ENCODE measurements around the gene VPS35L. TPM values are rescaled to one million over a fixed set of nuclear protein-coding genes. Genes with fewer than 3 reads are reported as not detected.

Gene VPS35L
- total and polyA plus RNA-seq, 10 of the 15 experiments (the other 5 are each of a cell fraction or from before 2014, with no cell fraction given): 14.9 to 44.1 (median 26.3) TPM

DNA sequence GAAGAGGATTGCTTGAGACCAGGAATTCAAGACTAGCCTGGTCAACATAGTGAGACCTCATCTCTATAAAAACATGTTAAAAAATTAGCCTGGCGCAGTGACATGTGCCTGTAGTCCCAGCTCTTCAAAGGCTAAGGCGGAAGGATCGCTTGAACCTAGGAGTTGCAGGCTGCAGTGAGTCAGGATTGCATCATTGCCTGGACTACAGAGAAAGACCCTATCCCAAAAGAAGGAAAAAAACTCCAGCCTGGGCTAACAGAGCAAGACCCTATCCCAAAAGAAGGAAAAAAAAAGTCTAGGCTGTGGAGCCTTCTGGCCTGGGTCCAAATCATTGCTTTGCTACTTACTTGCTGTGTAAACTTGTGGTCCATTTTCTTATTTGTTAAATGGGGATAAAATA, 26.8 kb upstream of the VPS35L start:
- Histone ChIP-seq H3K4me1 (ENCODE audit: control insufficient read depth, insufficient read depth, low read length) (no peaks in the 10 kb centered on the region), H3K9me3 (replicated peaks; ENCODE audit: control insufficient read depth, insufficient read depth, low read length) (no peaks in the 10 kb centered on the region), H3K9ac (ENCODE audit: control insufficient read depth, insufficient read depth, low read length) (no peak overlapping the region), H3K79me2 (ENCODE audit: control insufficient read depth, insufficient read depth, low read length) (peaks cover 38% of the 10 kb centered on the region), H4K20me1 (ENCODE audit: control insufficient read depth, insufficient read depth) (no peaks in the 10 kb centered on the region), H3K4me3 (no peak overlapping the region), H3K4me2 (ENCODE audit: control insufficient read depth, insufficient read depth) (no peak overlapping the region), H3K27me3 (replicated peaks in 1 of 2; ENCODE audit: control insufficient read depth in 2 of 2, insufficient read depth in 2 of 2, low read length in 1 of 2) (no peaks in the 10 kb centered on the region), H3K27ac (ENCODE audit: control insufficient read depth, insufficient read depth) (no peak overlapping the region), H3K36me3 (ENCODE audit: control insufficient read depth in 2 of 2, insufficient read depth in 2 of 2, low read length in 1 of 2) (no peaks in the 10 kb centered on the region; a peak in 2 of 4 replicates), H2AFZ (ENCODE audit: control insufficient read depth, low read depth, low read length) (no peak overlapping the region)
- in situ Hi-C loops (cut with MboI): loop anchor here (10.0 kb wide), 1 partner anchor 734 kb away; the partner anchor contains the start of gene RPS15A
- ChIA-PET RAD21 (ENCODE audit: unreplicated experiment) (no interaction called here), SMC1A (ENCODE audit: uncharacterized antibody, unreplicated experiment) (interaction anchor here (1.5 to 2.2 kb wide), 2 partner anchors 9 to 27 kb away, joined by 3 to 12 read pairs; partner anchors contain the start of gene VPS35L), CTCF (interaction anchor here (3.2 kb wide), 1 partner anchor 27 kb away, joined by 8 read pairs; the partner anchor contains the start of gene VPS35L), POLR2A (interaction anchor here (1.0 kb wide), 1 partner anchor 26 kb away, joined by 3 read pairs; no protein-coding TSS in a partner anchor)
- no peak for DNase-seq (ENCODE audit: low read depth, low spot score)
- FAIRE-seq: no peak
- ATAC-seq: no peak
- intact Hi-C loops (cut with micrococcal nuclease; ENCODE audit: unreplicated experiment): no loop called here
- 100% methylated on average over 3 of the region's 3 CpGs for WGBS (ENCODE audit: insufficient coverage, insufficient replicate concordance, low lambda C conversion rate, missing lambda C conversion rate)
- TF ChIP-seq TCF3 (IDR thresholded peaks at IDR 0.05; ENCODE audit: borderline replicate concordance, insufficient read depth, low read depth, low read length) (no peak), CBX3 (IDR thresholded peaks at IDR 0.05; ENCODE audit: borderline replicate concordance, low read depth) (no peak), STAT3 (IDR thresholded peaks at IDR 0.05; ENCODE audit: low read depth, low read length) (no peak), ZSCAN29 (IDR thresholded peaks at IDR 0.05) (no peak), E2F4 (IDR thresholded peaks at IDR 0.05; ENCODE audit: low read depth, low read length) (no peak), MEF2B (IDR thresholded peaks at IDR 0.05; ENCODE audit: partially characterized antibody, poor library complexity, severe bottlenecking) (no peak), RB1 (IDR thresholded peaks at IDR 0.05; ENCODE audit: borderline replicate concordance) (no peak), RAD21 (IDR thresholded peaks at IDR 0.05; ENCODE audit: insufficient read depth, low read depth, low read length) (no peak), REST (IDR thresholded peaks at IDR 0.05; ENCODE audit: low read depth, low read length) (no peak), NR2C2 (IDR thresholded peaks at IDR 0.05; ENCODE audit: borderline replicate concordance, control insufficient read depth, insufficient read length, low read depth) (no peak), CREB1 (IDR thresholded peaks at IDR 0.05; ENCODE audit: low read depth) (no peak), CHD2 (IDR thresholded peaks at IDR 0.05; ENCODE audit: borderline replicate concordance, low read depth, low read length) (no peak), ZNF592 (IDR thresholded peaks at IDR 0.05) (no peak), YY1 (IDR thresholded peaks at IDR 0.05; ENCODE audit: low read depth, low read length) (no peak), ATF7 (IDR thresholded peaks at IDR 0.05; ENCODE audit: low read depth) (no peak), SMC3 (IDR thresholded peaks at IDR 0.05; ENCODE audit: borderline replicate concordance, low read length) (no peak)
- no TSS peak for BruUV-seq (replicated peaks)
